Measurements from ENCODE around the gene CHPF.

The CHPF gene

DNA sequence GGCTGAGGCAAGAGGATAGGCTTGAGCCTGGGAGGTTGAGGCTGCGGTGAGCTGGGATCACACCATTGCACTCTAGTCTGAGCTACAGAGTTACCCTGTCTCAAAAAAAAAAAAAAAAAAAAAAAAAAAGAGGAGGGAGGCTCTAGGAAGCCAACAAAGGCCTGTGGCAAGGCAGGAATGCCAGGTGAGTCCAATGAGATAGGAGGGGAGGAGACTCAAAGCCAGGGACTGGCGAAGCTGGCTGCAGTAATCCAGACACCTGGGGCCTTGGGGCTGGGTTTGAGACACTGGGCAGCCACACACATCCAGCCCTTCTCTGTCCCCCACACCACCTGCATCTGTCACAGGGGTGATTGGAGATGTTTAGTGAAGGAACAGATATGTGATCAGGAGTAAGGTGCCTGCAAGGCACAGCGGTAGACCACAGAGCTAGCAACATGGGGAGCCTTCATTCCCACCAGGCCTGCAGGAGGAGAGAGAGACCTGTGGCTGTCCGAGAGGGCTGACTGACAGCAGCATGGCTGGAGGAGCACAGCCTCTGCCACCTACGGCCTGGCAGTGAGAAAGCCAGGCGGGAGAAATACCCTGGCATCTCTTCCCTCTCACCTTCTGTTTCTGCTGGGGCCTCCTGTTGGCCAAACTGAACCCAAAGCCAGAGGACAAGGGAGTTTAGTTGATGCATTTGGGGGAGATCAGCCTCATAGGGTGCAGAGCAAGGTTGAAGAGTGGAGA, 9.5 kb downstream of the CHPF start:
- no peak for TF ChIP-seq SPI1 (IDR thresholded peaks at IDR 0.05; ENCODE audit: borderline replicate concordance, low read depth)
- TF ChIP-seq, protein P1, sequence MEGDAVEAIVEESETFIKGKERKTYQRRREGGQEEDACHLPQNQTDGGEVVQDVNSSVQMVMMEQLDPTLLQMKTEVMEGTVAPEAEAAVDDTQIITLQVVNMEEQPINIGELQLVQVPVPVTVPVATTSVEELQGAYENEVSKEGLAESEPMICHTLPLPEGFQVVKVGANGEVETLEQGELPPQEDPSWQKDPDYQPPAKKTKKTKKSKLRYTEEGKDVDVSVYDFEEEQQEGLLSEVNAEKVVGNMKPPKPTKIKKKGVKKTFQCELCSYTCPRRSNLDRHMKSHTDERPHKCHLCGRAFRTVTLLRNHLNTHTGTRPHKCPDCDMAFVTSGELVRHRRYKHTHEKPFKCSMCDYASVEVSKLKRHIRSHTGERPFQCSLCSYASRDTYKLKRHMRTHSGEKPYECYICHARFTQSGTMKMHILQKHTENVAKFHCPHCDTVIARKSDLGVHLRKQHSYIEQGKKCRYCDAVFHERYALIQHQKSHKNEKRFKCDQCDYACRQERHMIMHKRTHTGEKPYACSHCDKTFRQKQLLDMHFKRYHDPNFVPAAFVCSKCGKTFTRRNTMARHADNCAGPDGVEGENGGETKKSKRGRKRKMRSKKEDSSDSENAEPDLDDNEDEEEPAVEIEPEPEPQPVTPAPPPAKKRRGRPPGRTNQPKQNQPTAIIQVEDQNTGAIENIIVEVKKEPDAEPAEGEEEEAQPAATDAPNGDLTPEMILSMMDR (IDR thresholded peaks at IDR 0.05; ENCODE audit: insufficient read depth, low read length), result no peak
- TF ChIP-seq, protein P2, sequence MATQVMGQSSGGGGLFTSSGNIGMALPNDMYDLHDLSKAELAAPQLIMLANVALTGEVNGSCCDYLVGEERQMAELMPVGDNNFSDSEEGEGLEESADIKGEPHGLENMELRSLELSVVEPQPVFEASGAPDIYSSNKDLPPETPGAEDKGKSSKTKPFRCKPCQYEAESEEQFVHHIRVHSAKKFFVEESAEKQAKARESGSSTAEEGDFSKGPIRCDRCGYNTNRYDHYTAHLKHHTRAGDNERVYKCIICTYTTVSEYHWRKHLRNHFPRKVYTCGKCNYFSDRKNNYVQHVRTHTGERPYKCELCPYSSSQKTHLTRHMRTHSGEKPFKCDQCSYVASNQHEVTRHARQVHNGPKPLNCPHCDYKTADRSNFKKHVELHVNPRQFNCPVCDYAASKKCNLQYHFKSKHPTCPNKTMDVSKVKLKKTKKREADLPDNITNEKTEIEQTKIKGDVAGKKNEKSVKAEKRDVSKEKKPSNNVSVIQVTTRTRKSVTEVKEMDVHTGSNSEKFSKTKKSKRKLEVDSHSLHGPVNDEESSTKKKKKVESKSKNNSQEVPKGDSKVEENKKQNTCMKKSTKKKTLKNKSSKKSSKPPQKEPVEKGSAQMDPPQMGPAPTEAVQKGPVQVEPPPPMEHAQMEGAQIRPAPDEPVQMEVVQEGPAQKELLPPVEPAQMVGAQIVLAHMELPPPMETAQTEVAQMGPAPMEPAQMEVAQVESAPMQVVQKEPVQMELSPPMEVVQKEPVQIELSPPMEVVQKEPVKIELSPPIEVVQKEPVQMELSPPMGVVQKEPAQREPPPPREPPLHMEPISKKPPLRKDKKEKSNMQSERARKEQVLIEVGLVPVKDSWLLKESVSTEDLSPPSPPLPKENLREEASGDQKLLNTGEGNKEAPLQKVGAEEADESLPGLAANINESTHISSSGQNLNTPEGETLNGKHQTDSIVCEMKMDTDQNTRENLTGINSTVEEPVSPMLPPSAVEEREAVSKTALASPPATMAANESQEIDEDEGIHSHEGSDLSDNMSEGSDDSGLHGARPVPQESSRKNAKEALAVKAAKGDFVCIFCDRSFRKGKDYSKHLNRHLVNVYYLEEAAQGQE (IDR thresholded peaks at IDR 0.05; ENCODE audit: insufficient replicate concordance, low read depth), result no peak
- no peak for TF ChIP-seq GABPA (IDR thresholded peaks at IDR 0.05; ENCODE audit: low read depth)
- no peak for TF ChIP-seq POLR2AphosphoS5 (IDR thresholded peaks at IDR 0.05; ENCODE audit: low read depth)
- H3K27ac ChIP-seq (replicated peaks), result no peak overlapping the region
- DNase-seq (ENCODE audit: low read depth in 1 of 2, low spot score in 1 of 2), result no peak

DNA sequence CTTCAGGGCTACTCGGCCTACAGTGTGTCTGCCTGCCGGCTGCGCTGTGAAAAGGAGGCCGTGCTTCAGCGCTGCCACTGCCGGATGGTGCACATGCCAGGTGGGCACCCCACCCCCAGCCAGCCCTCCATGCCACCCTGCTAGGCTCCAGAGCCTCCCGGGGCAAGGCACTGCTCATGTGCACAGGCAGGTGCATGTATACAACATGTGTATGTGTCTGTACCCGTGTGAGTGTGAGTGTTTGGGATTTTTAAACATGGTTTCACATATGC, 11.3 kb downstream of the CHPF start:
- TF ChIP-seq GABPA (IDR thresholded peaks at IDR 0.05; ENCODE audit: low read depth), result no peak
- TF ChIP-seq, protein P2 (IDR thresholded peaks at IDR 0.05; ENCODE audit: insufficient replicate concordance, low read depth), result no peak
- TF ChIP-seq, protein P1 (IDR thresholded peaks at IDR 0.05; ENCODE audit: insufficient read depth, low read length), result no peak
- no peak for TF ChIP-seq SPI1 (IDR thresholded peaks at IDR 0.05; ENCODE audit: borderline replicate concordance, low read depth)
- no peak for TF ChIP-seq POLR2AphosphoS5 (IDR thresholded peaks at IDR 0.05; ENCODE audit: low read depth)
- Histone ChIP-seq H3K27ac (replicated peaks) (no peak overlapping the region), H3K4me3 (replicated peaks; ENCODE audit: insufficient read depth, low read length) (no peak overlapping the region), H3K27me3 (ENCODE audit: insufficient read depth, poor library complexity, severe bottlenecking) (peaks cover 44% of the 10 kb centered on the region)
- no peak for DNase-seq (ENCODE audit: low read depth in 1 of 2, low spot score in 1 of 2)

More for the DNA sequence above, 9.5 kb downstream of the CHPF start:
- Histone ChIP-seq H3K27me3 (ENCODE audit: insufficient read depth, poor library complexity, severe bottlenecking) (peaks cover 28% of the 10 kb centered on the region), H3K4me3 (replicated peaks; ENCODE audit: insufficient read depth, low read length) (no peak overlapping the region)

DNA sequence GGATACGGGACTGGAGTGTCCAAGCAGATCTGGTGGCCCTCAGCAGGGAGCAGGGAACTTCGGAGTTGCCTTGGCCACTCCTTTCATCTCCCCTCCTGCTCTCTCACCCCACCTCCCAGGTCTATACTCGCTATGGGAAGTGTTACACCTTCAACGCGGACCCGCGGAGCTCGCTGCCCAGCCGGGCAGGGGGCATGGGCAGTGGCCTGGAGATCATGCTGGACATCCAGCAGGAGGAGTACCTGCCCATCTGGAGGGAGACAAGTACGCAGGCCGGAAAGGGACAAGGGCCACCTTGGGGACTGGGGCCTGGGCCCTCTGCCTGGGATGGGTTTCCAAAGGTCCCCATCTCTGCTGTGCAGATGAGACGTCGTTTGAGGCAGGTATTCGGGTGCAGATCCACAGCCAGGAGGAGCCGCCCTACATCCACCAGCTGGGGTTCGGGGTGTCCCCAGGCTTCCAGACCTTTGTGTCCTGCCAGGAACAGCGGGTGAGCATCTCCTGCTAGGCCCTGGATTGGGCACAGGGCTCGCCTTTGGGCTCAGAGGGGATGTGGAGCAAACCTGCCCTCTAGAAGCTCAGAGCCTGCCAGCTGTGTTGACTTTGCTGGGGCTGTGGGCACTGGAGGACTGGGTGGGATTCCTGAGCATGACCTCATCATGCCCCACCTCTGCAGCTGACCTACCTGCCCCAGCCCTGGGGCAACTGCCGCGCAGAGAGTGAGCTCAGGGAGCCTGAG, 11.8 kb downstream of the CHPF start:
- DNase-seq (ENCODE audit: low read depth in 1 of 2, low spot score in 1 of 2), result no peak
- Histone ChIP-seq H3K4me3 (replicated peaks; ENCODE audit: insufficient read depth, low read length) (no peak overlapping the region), H3K27ac (replicated peaks) (no peak overlapping the region), H3K27me3 (ENCODE audit: insufficient read depth, poor library complexity, severe bottlenecking) (peaks cover 44% of the 10 kb centered on the region)
- TF ChIP-seq POLR2AphosphoS5 (IDR thresholded peaks at IDR 0.05; ENCODE audit: low read depth) (no peak), GABPA (IDR thresholded peaks at IDR 0.05; ENCODE audit: low read depth) (no peak), SPI1 (IDR thresholded peaks at IDR 0.05; ENCODE audit: borderline replicate concordance, low read depth) (no peak)
- TF ChIP-seq, protein P2 (IDR thresholded peaks at IDR 0.05; ENCODE audit: insufficient replicate concordance, low read depth), result no peak
- TF ChIP-seq, protein P1 (IDR thresholded peaks at IDR 0.05; ENCODE audit: insufficient read depth, low read length), result no peak

All from HL-60 (cell line).